OCI-LY7 (cell line): Measurements from ENCODE around the gene ELP1.

ENCODE experiments used
- EZH2phosphoT487 ChIP-seq: fragments of 200-600 bp; sonication (generic); IDR thresholded peaks from 2 replicates; pipeline ENCODE4 v1.6.1; 2018; ENCODE audit warnings: low read depth, borderline replicate concordance, mild to moderate bottlenecking, mixed run types, antibody characterized with exemption, low read length, moderate library complexity, mixed read lengths
- TF ChIP-seq, protein P1 (sequence below): fragments of 200-600 bp; sonication (generic); conservative IDR thresholded peaks from 2 replicates; pipeline ENCODE4 v1.5.1; 2014; ENCODE audit warnings: mild to moderate bottlenecking, antibody characterized with exemption, low read length, moderate library complexity, mixed read lengths

DNA sequence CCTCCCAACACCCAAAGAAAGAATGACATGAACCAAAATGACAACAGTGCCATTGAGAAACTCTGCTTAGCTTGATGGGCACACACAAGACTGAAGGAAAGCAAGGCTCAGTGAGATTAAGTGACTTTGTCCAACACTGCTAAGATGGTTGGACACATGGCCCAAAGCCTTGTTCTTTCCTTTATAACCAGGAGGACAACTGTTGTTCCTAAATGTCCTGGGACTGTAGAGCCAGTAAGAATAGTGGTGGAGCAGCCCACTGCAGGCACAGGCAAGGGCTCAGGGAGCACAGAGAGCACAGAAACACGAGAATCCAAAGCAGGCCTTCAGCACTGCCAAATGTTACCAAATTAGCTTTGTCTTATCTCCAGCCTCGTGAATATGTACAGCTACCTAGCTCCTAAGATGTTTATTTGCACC is 67.9 kb downstream of the ELP1 start:
- TF ChIP-seq, protein P1, sequence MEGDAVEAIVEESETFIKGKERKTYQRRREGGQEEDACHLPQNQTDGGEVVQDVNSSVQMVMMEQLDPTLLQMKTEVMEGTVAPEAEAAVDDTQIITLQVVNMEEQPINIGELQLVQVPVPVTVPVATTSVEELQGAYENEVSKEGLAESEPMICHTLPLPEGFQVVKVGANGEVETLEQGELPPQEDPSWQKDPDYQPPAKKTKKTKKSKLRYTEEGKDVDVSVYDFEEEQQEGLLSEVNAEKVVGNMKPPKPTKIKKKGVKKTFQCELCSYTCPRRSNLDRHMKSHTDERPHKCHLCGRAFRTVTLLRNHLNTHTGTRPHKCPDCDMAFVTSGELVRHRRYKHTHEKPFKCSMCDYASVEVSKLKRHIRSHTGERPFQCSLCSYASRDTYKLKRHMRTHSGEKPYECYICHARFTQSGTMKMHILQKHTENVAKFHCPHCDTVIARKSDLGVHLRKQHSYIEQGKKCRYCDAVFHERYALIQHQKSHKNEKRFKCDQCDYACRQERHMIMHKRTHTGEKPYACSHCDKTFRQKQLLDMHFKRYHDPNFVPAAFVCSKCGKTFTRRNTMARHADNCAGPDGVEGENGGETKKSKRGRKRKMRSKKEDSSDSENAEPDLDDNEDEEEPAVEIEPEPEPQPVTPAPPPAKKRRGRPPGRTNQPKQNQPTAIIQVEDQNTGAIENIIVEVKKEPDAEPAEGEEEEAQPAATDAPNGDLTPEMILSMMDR, result no peak
- no peak for TF ChIP-seq EZH2phosphoT487
